HG02623 (cell line): ENCODE data around the gene IGSF3.
"Not testable (repeated sequence)": the region's sequence is repeated elsewhere in the genome, so short reads cannot be mapped to it uniquely, and the experiment has no call there.

Source experiments
- ATAC-seq: cut with Tn5 transposase; IDR thresholded peaks from one replicate; pipeline ENCODE4 v1.9.1; 2021; ENCODE audit warnings: moderate library complexity; ENCODE audit not compliant: unreplicated experiment

IGSF3 gene

DNA sequence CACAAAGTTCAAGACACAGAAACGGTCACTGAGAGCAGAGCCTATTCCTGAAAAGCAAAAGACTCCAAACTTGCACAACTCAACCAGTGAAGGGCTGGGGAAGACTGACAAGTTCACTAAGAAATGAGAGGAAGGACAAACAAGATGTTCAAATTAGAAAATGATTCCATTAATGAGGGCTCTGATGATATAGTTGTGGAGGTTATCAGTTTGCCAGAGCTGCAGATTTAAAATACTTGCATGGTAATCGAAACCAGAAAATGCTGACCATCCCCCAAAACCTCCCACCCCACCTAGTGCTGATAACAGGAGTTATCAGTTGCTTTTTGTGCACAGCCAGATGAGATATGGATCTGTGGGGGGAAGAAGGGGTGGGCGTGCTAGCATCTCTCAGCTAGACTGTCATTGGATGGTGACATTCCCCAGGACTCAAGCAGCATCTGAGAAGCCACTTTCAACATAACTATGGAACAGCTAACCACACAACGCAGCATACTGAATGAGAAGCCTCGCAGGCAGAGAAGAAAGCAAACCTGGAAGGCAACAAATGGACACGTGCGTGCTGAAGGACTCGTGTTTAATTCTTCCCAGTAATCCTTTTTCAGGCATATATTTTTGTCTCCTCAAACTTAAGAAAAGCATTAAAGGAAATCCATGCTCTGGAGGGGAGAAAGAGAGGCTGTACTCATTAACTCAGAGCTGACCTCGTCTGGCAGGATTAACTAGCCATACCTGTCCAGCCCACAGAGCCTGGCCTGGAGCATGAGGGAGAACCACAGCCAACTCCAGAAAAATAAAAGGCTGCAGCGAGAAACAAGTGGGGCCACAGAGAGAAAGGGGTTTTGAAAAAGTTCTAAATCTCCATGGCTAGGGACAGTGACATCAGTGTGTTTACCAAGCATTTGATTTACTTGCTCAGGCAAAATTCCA lies 35.3 kb downstream of the IGSF3 start:
- ATAC-seq = not testable (repeated sequence)

DNA sequence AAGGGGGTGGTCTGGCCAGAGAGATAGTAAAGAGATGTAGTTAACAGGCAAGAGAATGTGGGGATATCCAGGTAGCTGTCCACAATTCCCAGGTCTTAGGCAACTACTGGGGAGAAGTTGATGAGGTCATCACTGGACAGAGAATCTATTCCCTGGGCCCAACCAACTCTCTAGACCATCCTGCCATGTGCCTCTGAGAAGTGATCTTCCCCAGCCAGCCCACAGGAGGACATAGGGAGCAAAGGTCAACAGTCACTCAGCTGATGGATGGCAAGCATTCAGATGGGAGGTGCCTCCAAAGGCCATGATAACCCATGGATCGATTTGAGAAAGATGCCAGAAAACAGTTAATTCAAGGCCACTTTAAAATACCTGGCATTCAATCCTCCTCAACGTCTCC lies 36.0 kb downstream of the IGSF3 start:
- ATAC-seq = not testable (repeated sequence)

DNA sequence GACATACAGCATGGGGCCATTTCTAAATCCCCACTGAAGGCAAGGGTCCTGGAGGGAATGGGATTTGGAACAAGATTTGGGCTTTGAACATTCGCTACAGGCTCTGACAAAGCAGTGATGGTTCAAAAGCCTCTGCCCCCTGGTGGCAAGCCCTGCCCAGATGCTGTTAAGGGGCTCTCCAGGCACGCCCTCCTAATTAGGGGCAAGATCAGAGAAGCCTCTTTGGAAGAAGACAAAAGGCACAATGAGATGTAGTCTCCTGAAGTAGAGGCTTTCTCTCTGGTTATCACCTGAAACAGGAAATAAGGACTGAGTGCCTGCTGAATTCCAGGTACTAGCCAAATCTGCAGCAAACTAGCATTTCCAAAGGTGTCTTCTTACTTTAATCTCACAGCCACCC lies 37.5 kb downstream of the IGSF3 start:
- not testable (repeated sequence) for ATAC-seq

DNA sequence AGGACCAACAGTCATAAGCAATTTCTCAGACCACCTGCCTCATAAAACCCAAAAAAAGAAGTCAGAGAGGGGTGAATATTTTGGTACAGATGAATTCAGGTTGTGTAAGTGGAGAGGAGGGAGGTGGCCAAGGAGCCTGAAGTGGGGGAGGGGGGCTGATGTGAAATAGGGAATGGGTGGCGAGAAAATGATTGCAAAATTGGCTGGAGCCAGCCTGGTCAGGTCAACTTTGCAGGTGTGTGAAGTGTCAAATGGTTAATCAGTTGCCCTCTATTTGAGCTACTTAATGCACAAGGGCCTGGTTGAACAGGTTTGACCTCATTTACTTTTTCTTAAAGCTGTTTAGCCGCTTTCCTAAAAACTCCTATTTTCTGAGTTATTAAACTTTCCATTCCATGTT lies 38.1 kb downstream of the IGSF3 start:
- not testable (repeated sequence) for ATAC-seq

DNA sequence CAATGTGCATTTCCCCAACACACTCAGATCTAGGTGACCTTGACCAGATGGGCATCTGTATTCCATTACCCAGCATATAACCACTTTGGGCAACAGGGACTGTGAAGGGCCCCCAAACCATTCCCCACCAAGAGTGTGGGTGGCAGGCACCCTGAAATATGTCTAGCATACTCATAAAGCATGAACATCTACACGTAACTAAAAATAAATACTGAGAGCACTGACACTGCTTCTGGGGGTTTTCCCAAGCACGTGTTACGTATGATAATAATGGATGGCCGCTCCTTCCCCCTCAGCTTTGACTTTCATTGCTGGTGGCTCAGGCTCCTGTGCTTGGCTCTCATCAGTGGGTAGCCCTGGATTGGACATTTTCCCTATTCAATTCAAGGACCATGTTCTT lies 39.1 kb downstream of the IGSF3 start:
- ATAC-seq = no peak

DNA sequence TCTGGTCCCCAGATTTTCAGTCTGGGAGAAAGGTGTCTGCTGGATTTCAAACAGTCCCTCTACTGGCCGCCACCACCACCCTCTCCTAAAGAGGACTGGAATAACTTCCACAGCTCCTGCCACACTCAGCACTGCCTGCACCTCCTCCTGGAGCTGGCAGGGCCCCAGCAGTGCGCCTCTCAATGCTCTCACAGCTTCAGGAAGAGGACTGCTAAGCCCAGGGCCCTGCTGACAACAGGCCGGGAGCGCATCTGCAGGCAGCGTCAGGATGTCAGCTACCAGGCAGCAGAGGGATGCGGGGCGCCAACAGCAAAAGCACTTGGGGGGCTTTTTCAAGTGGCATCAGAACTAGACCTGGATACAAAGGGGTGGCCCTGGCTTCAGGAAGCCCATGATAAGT lies 40.2 kb downstream of the IGSF3 start:
- not testable (repeated sequence) for ATAC-seq

DNA sequence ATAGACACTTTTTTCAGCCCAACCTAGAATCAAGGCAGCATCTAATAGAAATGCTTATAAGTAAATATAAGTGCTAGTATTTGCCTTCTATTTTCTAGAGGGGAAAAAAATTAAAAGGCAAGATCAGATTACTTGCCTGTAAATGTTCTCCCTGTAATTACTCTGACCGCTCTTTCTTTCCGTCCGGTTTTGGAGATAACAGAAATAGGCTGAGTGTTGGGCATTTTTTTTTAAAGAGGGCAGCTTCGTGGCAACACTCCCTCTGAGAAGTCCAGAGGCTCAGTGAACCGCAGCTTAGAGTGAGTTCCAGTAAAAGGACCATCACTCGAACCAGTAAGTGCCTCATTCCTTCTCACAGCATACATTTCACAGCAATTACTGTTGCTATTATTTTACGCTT lies 40.6 kb downstream of the IGSF3 start:
- ATAC-seq = not testable (repeated sequence)

DNA sequence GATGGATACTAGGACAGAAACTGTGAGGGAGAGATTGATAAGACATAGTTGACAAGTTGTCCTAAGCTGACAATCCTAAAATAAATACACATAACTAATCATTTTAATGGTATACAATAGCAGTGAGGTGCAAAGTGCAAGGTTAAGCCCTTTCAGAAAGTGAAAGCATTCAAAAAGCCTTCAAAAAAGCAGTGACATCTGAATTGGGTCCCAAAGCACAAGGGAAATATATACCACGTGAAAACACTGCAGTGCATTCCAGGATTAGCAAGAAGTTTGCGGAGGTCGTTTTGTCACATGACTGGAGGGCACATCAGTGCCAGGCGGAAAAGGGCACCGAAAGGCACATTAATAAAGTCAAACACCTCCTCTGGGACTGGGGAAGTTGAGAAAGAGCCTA lies 42.4 kb downstream of the IGSF3 start:
- not testable (repeated sequence) for ATAC-seq

DNA sequence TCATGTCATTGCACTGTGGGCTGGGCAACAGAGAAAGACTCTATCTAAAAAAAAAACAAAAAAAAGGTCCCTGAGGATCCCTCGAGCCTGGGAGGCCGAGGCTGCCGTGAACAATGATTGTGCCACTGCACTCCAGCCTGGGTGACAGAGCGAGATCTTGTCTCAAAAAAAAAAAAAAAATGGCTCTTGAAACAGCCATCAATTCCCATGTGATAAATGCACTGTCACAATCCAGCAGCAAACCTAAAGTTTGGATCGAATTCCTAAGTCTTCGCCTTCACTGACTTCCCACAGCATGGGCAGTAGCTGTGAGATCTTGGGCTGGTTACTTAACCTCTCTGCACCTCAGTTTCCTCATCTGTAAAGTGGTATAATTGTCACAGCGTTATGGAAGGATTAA lies 43.5 kb downstream of the IGSF3 start:
- ATAC-seq = no peak

DNA sequence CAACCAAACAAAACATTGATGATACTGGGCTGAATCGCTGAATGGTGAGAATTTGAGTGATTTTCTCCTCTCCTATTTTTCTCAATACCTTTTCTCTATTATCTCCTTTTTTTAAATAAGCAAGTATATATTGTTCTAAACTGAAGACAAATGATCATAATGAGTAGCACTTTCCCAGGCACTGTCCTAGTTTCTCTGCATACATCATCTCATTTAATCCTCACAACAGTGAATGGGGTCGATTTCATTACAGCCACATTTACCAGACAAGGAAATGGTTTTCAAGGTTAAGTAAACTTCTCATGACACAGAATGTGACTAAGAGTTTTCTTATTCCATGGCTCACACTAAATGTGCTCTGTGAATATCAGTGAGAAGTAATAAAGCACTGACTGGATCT lies 45.0 kb downstream of the IGSF3 start:
- not testable (repeated sequence) for ATAC-seq

DNA sequence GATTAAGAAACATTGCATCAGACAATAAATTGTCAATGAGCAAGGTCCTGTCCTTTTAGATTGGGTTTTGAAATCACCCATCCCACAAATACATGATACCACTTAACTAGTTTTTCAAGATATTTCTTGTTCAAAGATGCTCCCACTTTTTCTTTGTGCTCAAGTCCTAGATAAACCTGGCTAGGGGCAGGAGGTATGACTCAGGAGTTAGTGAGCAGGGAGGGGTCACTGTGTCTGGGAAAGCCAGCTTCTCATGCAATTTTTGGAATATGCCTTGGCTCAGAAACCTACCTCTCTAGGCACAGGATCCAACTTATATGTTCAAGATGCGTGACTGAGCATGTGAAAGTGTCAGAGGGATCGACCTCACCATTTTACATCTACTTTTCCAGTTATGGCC lies 45.8 kb downstream of the IGSF3 start:
- ATAC-seq = not testable (repeated sequence)

DNA sequence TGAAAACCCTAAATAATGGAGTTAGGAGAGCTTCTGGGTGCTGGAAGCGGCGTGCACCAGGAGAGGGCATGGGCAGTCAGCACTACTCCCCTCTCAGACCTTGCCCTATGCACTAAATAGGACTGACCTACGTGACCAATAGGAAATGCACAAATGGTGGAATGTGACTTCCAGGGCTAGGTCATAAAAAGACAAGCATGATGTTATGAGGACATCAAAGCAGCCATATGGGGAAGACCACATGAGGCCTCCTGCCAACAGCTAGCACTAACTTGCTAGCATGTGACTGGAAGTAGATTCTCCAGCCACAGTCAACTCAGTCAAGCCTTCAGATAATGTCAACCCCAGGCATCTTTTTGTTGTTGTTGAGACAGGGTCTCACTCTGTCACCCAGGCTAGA lies 47.1 kb downstream of the IGSF3 start:
- ATAC-seq = not testable (repeated sequence)

DNA sequence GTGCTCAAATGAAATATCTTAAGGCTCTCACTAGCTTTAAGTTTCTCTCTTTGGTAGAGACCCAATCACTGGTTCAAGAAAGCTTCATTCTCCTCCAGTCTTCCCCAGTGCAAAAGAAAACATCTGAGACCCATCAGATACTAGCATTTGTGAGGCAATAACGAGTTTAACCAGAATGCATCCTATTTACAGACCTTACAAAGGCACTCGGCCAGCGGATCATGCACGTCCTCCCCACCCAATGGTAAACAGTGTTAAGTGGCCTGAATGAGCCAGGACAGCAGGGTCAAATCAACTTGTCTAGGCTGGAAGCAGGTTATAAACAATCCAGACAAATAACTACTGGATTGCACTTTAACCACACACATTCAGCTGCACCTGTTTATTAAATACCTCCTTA lies 48.4 kb downstream of the IGSF3 start:
- not testable (repeated sequence) for ATAC-seq

DNA sequence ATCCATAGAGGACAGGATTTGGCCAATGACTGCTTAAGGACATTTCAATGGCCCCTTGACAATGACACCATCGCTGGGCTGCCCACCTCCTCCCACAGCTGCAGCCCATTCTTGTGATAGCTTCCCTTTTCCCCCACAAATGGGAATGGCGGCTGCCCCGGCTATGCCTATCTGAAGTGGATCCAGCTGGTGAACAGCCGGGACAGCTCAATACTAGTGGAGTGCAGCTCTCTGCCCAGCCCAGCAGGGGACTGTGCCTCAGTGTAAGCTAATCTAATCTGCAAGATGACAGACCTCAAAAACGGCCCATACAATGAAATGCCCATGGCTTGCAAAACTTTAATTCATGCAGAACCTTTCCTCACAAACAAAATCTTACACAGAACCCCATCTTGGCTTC lies 49.7 kb downstream of the IGSF3 start:
- ATAC-seq = not testable (repeated sequence)

DNA sequence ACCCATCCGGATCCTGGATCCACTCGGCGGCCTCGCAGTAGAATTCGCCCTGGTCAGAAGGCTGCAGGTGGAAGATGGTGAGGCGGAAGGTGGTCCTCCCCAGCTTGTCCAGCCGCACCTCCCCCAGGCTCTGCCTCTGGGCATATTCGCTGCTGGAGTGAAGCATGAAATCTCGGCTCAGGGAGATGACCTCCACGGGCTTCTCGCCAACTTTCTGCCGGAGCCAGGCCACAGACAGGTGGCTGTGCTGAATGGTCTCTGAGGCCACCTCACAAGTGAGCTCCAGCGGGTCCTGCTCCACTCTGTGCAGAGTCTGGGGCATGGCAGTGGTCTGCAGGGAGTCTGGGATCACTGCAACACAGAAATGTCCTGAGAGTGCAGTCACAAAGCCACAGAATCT lies 53.7 kb downstream of the IGSF3 start:
- ATAC-seq = not testable (repeated sequence)

DNA sequence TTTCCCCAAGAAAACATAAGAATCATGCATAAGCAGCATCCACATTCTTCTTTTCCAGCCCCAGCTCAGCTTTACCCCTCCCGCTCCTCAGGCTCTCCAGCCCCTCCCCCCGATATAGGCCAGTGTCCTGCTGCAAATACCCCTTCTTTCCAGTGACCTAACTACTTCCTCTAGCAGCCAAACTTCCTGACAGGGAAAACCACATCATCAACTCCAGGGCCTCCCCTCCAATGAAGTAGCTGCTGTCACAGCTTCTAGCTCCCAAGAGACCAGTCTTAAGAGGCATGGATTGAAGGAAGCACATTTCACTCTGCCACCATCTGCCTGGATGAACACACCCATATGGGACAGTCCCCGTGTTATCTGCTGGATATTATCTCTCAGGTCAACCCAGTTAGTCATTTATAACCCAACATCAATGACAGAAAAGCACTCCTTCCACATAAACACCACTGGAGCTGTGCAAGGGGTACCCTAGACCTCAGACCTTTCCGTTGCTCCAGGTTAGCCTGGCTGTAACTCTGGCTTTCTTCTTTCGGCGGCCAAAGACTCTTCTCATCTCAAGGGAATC lies 57.6 kb downstream of the IGSF3 start:
- not testable (repeated sequence) for ATAC-seq

DNA sequence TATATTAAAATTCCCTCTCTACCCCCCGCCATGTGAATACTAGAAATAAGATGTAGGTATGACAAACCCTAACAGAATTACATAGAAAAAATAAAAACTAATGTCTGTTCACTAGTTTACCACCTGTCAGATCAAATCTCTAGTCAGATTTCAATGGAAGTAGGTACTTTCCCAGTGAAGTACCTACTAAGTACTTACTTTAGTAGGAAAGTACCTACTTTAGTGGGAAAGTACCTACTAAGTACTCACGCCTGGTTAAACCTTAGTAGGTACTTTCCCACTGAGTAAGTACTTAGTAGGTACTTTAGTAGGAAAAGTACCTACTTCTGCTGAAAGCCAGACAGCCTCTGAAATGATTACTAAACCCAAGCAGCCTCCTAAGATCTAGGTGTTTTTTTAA lies 58.7 kb downstream of the IGSF3 start:
- not testable (repeated sequence) for ATAC-seq

DNA sequence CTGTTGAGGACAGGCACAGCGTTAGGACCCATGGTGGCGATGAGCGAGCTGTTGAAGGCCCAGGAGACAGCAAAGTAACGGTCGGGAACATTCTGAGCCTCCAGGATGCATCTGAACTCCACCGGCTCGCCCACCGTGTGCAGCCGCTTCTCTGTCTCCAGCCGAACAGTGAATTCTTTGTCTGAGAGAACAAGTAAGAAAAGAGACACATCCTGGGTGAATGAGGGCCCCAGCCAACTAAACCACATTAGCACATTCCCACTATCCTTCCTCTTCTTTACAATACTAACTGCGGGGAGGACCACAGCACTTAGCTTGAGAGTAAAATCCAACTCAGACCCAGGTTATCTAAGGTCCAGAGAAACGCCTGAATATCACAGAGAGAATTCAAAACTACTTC lies 59.4 kb downstream of the IGSF3 start:
- not testable (repeated sequence) for ATAC-seq

DNA sequence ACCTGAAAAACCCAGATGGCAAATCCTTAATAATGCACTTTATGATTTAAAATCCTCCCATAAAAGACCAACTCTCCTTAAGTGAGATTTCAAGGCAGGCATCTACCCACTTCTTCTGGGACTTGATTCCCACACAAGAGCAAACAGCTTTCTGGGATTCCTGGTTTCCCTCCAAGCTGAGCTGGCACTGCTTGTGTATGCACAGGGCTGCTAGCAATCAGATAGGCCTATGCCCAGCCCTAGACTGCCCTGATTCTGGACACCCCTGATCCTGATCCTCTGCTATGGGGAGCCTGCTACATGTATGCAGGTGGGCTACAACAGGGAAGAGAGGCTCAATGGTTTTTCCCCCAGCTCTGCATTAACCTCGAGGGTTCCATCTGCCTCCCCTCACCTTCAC lies 60.1 kb downstream of the IGSF3 start:
- ATAC-seq = not testable (repeated sequence)

DNA sequence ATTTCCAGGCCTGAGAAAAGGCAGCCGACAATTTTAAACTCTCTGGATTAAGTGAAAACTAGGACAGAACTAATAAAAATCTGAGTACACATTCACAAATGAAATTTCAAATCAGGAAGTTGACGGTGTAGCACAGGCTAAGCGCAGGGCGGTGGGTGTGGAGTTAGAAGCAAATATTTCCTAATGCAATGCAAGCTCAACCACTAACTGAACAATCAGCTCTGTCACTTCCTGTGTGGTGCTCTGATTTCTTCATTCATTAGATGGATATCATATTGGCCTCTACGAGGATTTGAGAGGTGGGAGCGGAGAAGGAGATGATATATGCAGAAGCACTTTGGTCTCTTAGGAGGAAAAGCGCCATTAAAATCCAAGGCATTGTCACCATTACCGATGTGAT lies 61.5 kb downstream of the IGSF3 start:
- ATAC-seq = not testable (repeated sequence)

DNA sequence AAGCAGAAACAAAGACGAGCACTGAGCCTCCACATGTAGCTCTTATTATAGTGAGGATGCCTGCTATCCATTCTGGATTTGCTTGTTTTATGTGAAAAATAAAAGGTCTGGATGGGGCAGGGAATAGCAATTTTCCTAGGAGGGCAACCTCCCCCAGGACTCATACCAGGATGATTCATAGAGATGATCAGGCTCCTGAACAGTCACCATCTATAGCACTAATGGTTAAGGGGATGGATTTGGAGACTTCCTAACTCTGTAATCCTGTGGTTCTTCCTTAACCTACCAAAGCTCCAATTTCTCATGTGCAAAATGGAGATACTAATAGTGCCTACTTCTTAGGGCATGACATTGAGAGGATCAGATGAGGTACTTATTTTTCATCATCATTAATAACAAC lies 62.2 kb downstream of the IGSF3 start:
- ATAC-seq = no peak

DNA sequence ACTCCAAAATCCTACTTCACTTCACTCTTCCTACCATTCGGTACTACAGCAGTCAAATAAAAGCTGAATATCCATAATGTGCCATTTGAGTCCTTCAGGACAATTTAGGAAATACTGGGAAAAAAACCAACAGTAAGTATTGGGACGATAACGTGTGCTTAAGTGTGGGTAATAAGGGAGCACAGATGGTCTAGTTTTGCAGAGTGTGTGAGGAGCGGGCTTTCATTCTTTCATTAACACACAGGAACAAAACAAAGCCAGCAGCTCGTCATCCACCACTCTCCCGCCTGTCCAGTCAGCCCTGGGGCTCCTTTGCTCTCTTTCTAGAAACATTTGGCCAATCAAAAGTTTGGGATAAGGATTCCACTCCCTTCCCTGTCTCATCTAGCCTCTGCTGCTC lies 63.1 kb downstream of the IGSF3 start:
- ATAC-seq = not testable (repeated sequence)
